ENCODE measurements around the gene HRH4. TPM values are rescaled to one million over a fixed set of nuclear protein-coding genes. Genes with fewer than 3 reads are reported as not detected.

Gene HRH4
- not detected for polyA plus RNA-seq (2012; ENCODE audit: low read depth, missing spikeins)

GRCh38 chr18:24460388-24460787 lies at the start of gene HRH4:
Gene HRH4 (plus strand): TSS chr18:24460637. CDS start chr18:24460729, 92 bp downstream.
- no peak for DNase-seq (ENCODE audit: insufficient read length, low spot score)
- no peak for FAIRE-seq
- TF ChIP-seq POLR2AphosphoS5 (IDR thresholded peaks at IDR 0.05; ENCODE audit: low read depth, low read length) (no peak), POU2F2 (IDR thresholded peaks at IDR 0.05; ENCODE audit: low read depth, low read length) (no peak), PAX5 (IDR thresholded peaks at IDR 0.05; ENCODE audit: insufficient read depth, low read length, severe bottlenecking) (no peak), POLR2A (IDR thresholded peaks at IDR 0.05; ENCODE audit: low read depth, low read length) (no peak), SPI1 (IDR thresholded peaks at IDR 0.05; ENCODE audit: low read depth, low read length) (no peak), TAF1 (IDR thresholded peaks at IDR 0.05; ENCODE audit: low read depth, low read length) (no peak)

- FAIRE-seq: no peak
- TF ChIP-seq POLR2A (IDR thresholded peaks at IDR 0.05; ENCODE audit: low read depth, low read length): no peak
- no peak for TF ChIP-seq POU2F2 (IDR thresholded peaks at IDR 0.05; ENCODE audit: low read depth, low read length)
- TF ChIP-seq SPI1 (IDR thresholded peaks at IDR 0.05; ENCODE audit: low read depth, low read length): no peak
- no peak for TF ChIP-seq TAF1 (IDR thresholded peaks at IDR 0.05; ENCODE audit: low read depth, low read length)
- no peak for TF ChIP-seq POLR2AphosphoS5 (IDR thresholded peaks at IDR 0.05; ENCODE audit: low read depth, low read length)
- no peak for TF ChIP-seq PAX5 (IDR thresholded peaks at IDR 0.05; ENCODE audit: insufficient read depth, low read length, severe bottlenecking)
- no peak for DNase-seq (ENCODE audit: insufficient read length, low spot score)
These were observed 47.3 kb upstream of the HRH4 start for GRCh38 chr18:24413148-24413547.

GRCh38 chr18:24414349-24415003 lies 46.0 kb upstream of the HRH4 start:
- FAIRE-seq (no peak), DNase-seq (ENCODE audit: insufficient read length, low spot score) (no peak)
- TF ChIP-seq POLR2AphosphoS5 (IDR thresholded peaks at IDR 0.05; ENCODE audit: low read depth, low read length): no peak
- TF ChIP-seq TAF1 (IDR thresholded peaks at IDR 0.05; ENCODE audit: low read depth, low read length): no peak
- no peak for TF ChIP-seq PAX5 (IDR thresholded peaks at IDR 0.05; ENCODE audit: insufficient read depth, low read length, severe bottlenecking)
- TF ChIP-seq POU2F2 (IDR thresholded peaks at IDR 0.05; ENCODE audit: low read depth, low read length): no peak
- TF ChIP-seq SPI1 (IDR thresholded peaks at IDR 0.05; ENCODE audit: low read depth, low read length): no peak
- no peak for TF ChIP-seq POLR2A (IDR thresholded peaks at IDR 0.05; ENCODE audit: low read depth, low read length)

GRCh38 chr18:24417480-24417879 lies 43.0 kb upstream of the HRH4 start:
- TF ChIP-seq POU2F2 (IDR thresholded peaks at IDR 0.05; ENCODE audit: low read depth, low read length) (no peak), SPI1 (IDR thresholded peaks at IDR 0.05; ENCODE audit: low read depth, low read length) (no peak), PAX5 (IDR thresholded peaks at IDR 0.05; ENCODE audit: insufficient read depth, low read length, severe bottlenecking) (no peak), POLR2AphosphoS5 (IDR thresholded peaks at IDR 0.05; ENCODE audit: low read depth, low read length) (no peak), POLR2A (IDR thresholded peaks at IDR 0.05; ENCODE audit: low read depth, low read length) (no peak), TAF1 (IDR thresholded peaks at IDR 0.05; ENCODE audit: low read depth, low read length) (no peak)
- FAIRE-seq: no peak
- DNase-seq (ENCODE audit: insufficient read length, low spot score): no peak

GRCh38 chr18:24420551-24420950 lies 39.9 kb upstream of the HRH4 start:
- no peak for FAIRE-seq
- no peak for DNase-seq (ENCODE audit: insufficient read length, low spot score)
- no peak for TF ChIP-seq POLR2A (IDR thresholded peaks at IDR 0.05; ENCODE audit: low read depth, low read length)
- TF ChIP-seq TAF1 (IDR thresholded peaks at IDR 0.05; ENCODE audit: low read depth, low read length): no peak
- TF ChIP-seq PAX5 (IDR thresholded peaks at IDR 0.05; ENCODE audit: insufficient read depth, low read length, severe bottlenecking): no peak
- TF ChIP-seq POLR2AphosphoS5 (IDR thresholded peaks at IDR 0.05; ENCODE audit: low read depth, low read length): no peak
- no peak for TF ChIP-seq POU2F2 (IDR thresholded peaks at IDR 0.05; ENCODE audit: low read depth, low read length)
- no peak for TF ChIP-seq SPI1 (IDR thresholded peaks at IDR 0.05; ENCODE audit: low read depth, low read length)

- FAIRE-seq: no peak
- TF ChIP-seq SPI1 (IDR thresholded peaks at IDR 0.05; ENCODE audit: low read depth, low read length) (no peak), TAF1 (IDR thresholded peaks at IDR 0.05; ENCODE audit: low read depth, low read length) (no peak), POLR2AphosphoS5 (IDR thresholded peaks at IDR 0.05; ENCODE audit: low read depth, low read length) (no peak), POU2F2 (IDR thresholded peaks at IDR 0.05; ENCODE audit: low read depth, low read length) (no peak)
- DNase-seq (ENCODE audit: insufficient read length, low spot score): no peak
These were observed 38.6 kb upstream of the HRH4 start for GRCh38 chr18:24421831-24422230.

GRCh38 chr18:24426073-24426397 lies 34.4 kb upstream of the HRH4 start:
- FAIRE-seq: no peak
- TF ChIP-seq TAF1 (IDR thresholded peaks at IDR 0.05; ENCODE audit: low read depth, low read length): no peak
- TF ChIP-seq POU2F2 (IDR thresholded peaks at IDR 0.05; ENCODE audit: low read depth, low read length): no peak
- TF ChIP-seq SPI1 (IDR thresholded peaks at IDR 0.05; ENCODE audit: low read depth, low read length): no peak
- no peak for TF ChIP-seq PAX5 (IDR thresholded peaks at IDR 0.05; ENCODE audit: insufficient read depth, low read length, severe bottlenecking)
- TF ChIP-seq POLR2AphosphoS5 (IDR thresholded peaks at IDR 0.05; ENCODE audit: low read depth, low read length): no peak
- TF ChIP-seq POLR2A (IDR thresholded peaks at IDR 0.05; ENCODE audit: low read depth, low read length): no peak
- no peak for DNase-seq (ENCODE audit: insufficient read length, low spot score)

GRCh38 chr18:24426398-24427294 lies 33.8 kb upstream of the HRH4 start, which contains the start of gene IMPACT:
Gene IMPACT (plus strand): TSS chr18:24426670. CDS start chr18:24426757, 87 bp downstream.
- TF ChIP-seq POLR2AphosphoS5 (IDR thresholded peaks at IDR 0.05; ENCODE audit: low read depth, low read length): no peak
- TF ChIP-seq POU2F2 (IDR thresholded peaks at IDR 0.05; ENCODE audit: low read depth, low read length): no peak
- no peak for TF ChIP-seq PAX5 (IDR thresholded peaks at IDR 0.05; ENCODE audit: insufficient read depth, low read length, severe bottlenecking)
- no peak for TF ChIP-seq TAF1 (IDR thresholded peaks at IDR 0.05; ENCODE audit: low read depth, low read length)
- TF ChIP-seq POLR2A (IDR thresholded peaks at IDR 0.05; ENCODE audit: low read depth, low read length): no peak
- no peak for TF ChIP-seq SPI1 (IDR thresholded peaks at IDR 0.05; ENCODE audit: low read depth, low read length)
- no peak for FAIRE-seq

GRCh38 chr18:24427484-24427883 lies 33.0 kb upstream of the HRH4 start:
- TF ChIP-seq POLR2AphosphoS5 (IDR thresholded peaks at IDR 0.05; ENCODE audit: low read depth, low read length): no peak
- no peak for TF ChIP-seq PAX5 (IDR thresholded peaks at IDR 0.05; ENCODE audit: insufficient read depth, low read length, severe bottlenecking)
- TF ChIP-seq TAF1 (IDR thresholded peaks at IDR 0.05; ENCODE audit: low read depth, low read length): no peak
- no peak for TF ChIP-seq SPI1 (IDR thresholded peaks at IDR 0.05; ENCODE audit: low read depth, low read length)
- TF ChIP-seq POU2F2 (IDR thresholded peaks at IDR 0.05; ENCODE audit: low read depth, low read length): no peak
- TF ChIP-seq POLR2A (IDR thresholded peaks at IDR 0.05; ENCODE audit: low read depth, low read length): no peak
- no peak for DNase-seq (ENCODE audit: insufficient read length, low spot score)
- no peak for FAIRE-seq

More at GRCh38 chr18:24426398-24427294, 33.8 kb upstream of the HRH4 start, which contains the start of gene IMPACT:
- DNase-seq (ENCODE audit: insufficient read length, low spot score): peak; percentile 45
